ENCODE measurements around the gene NAP1L1.
A peak's percentile ranks its signal among the peaks of the same experiment; 100 is the strongest.

Gene NAP1L1

GRCh38 chr12:76103958-76104357 lies 19.5 kb upstream of the NAP1L1 start:
- no peak for DNase-seq (ENCODE audit: low read depth)
- TF ChIP-seq, protein P1, sequence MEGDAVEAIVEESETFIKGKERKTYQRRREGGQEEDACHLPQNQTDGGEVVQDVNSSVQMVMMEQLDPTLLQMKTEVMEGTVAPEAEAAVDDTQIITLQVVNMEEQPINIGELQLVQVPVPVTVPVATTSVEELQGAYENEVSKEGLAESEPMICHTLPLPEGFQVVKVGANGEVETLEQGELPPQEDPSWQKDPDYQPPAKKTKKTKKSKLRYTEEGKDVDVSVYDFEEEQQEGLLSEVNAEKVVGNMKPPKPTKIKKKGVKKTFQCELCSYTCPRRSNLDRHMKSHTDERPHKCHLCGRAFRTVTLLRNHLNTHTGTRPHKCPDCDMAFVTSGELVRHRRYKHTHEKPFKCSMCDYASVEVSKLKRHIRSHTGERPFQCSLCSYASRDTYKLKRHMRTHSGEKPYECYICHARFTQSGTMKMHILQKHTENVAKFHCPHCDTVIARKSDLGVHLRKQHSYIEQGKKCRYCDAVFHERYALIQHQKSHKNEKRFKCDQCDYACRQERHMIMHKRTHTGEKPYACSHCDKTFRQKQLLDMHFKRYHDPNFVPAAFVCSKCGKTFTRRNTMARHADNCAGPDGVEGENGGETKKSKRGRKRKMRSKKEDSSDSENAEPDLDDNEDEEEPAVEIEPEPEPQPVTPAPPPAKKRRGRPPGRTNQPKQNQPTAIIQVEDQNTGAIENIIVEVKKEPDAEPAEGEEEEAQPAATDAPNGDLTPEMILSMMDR (IDR thresholded peaks at IDR 0.05; ENCODE audit: low read depth, low read length, missing control alignments) = no peak
- no peak overlapping the region for H3K4me3 ChIP-seq (ENCODE audit: low read depth, low read length)

DNA sequence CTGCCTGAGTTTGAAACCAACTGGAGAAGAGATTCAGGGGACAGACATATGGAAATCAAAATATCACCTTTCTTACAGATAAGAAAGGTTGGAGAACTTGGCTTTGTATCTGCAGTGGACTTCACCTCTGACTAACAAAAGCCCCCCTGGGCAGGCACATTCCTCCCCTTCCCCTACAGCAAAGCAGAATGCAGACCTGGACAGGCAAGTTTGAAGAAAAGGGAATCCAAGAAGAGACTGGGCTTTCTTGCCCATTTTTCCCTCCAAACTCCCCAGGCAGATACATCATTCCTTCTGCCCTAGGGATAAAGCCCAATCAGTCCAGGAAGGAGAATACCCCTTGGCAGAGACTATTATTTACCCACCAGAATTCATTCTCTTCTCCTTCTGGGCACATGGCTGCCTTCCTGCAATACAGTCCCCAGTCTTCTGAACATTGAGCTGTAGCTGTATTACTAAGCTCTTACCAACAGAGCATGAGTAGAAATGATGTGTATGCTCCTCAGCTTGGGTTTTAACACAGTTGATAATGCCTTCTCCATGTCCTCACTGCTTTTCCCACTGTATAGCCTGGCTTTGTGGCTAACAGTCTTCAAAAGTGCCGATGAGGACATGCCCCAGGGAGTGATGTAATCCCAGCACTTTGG lies 17.4 kb upstream of the NAP1L1 start:
- TF ChIP-seq, protein P1 (IDR thresholded peaks at IDR 0.05; ENCODE audit: low read depth, low read length, missing control alignments) = no peak
- no peak for DNase-seq (ENCODE audit: low read depth)
- H3K4me3 ChIP-seq (ENCODE audit: low read depth, low read length) = no peak overlapping the region

GRCh38 chr12:76096079-76096646 lies 11.7 kb upstream of the NAP1L1 start:
- H3K4me3 ChIP-seq (ENCODE audit: low read depth, low read length) = no peak overlapping the region
- no peak for DNase-seq (ENCODE audit: low read depth)
- TF ChIP-seq, protein P1 (IDR thresholded peaks at IDR 0.05; ENCODE audit: low read depth, low read length, missing control alignments) = no peak

- no peak overlapping the region for H3K4me3 ChIP-seq (ENCODE audit: low read depth, low read length)
- TF ChIP-seq, protein P1 (IDR thresholded peaks at IDR 0.05; ENCODE audit: low read depth, low read length, missing control alignments) = no peak
- no peak for DNase-seq (ENCODE audit: low read depth)
These were observed 10.3 kb upstream of the NAP1L1 start for GRCh38 chr12:76094754-76095153.

GRCh38 chr12:76091246-76091754 lies 6.8 kb upstream of the NAP1L1 start:
- no peak for DNase-seq (ENCODE audit: low read depth)
- TF ChIP-seq, protein P1 (IDR thresholded peaks at IDR 0.05; ENCODE audit: low read depth, low read length, missing control alignments) = no peak
- H3K4me3 ChIP-seq (ENCODE audit: low read depth, low read length) = no peak overlapping the region

DNA sequence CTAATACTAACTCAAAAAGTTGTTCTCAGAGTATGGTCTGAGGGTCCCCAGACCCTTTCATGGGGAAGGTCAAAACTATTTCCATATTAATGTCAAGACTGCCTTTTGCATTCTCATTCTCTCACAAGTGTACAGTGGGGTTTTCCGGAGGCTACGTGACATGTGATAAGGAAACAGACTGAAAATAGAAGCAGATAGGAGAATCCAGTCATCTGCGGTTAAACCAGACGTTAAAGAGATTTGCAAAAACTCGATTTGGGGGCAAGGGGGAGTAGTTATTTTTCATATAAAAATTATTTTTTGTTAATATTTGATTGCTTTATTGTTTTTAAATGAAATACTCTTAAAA lies 1.0 kb upstream of the NAP1L1 start:
- TF ChIP-seq, protein P1 (IDR thresholded peaks at IDR 0.05; ENCODE audit: low read depth, low read length, missing control alignments) = no peak
- peak overlapping the region; percentile 79 for H3K4me3 ChIP-seq (ENCODE audit: low read depth, low read length)
- no peak for DNase-seq (ENCODE audit: low read depth)
